ENCODE data around the gene BCOR. TPM values are rescaled to one million over a fixed set of nuclear protein-coding genes. Genes with fewer than 3 reads are reported as not detected.

BCOR gene
- total RNA-seq (2021; ENCODE audit: unreplicated experiment) = 35.1 TPM
- polyA plus RNA-seq (2012) = 12.3 and 14.5 TPM in 2 replicates
- Bru-seq, nascent RNA = percentile 84 among the genes with signal in this experiment
- BruChase-seq, experiment 1, labeled RNA remaining after a 6-hour chase = percentile 67 among the genes with signal in this experiment
- BruChase-seq, experiment 2, labeled RNA remaining after a 2-hour chase = percentile 67 among the genes with signal in this experiment
- long read RNA-seq, partial matches to known transcripts = 9 of 40 reads
- long read RNA-seq, other reads (novel, unspliced or antisense) = 31 of 40 reads

- DNase-seq (ENCODE audit: low read depth, low spot score) (no peak), ATAC-seq (peak; percentile 44)
- RAD21 ChIA-PET (ENCODE audit: low non-redundant PET in 1 of 2, low total read pairs in 2 of 2, uncharacterized antibody in 2 of 2, unreplicated experiment in 2 of 2) = interaction anchor here in 1 of 2 experiments (0.9 kb wide), 1 partner anchor 43 kb away, joined by 4 read pairs; no protein-coding TSS in a partner anchor
- Histone ChIP-seq H2AFZ (ENCODE audit: low read depth, low read length, poor library complexity, severe bottlenecking) (no peak within 1 kb of the TSS), H3K4me2 (ENCODE audit: low read length) (peak within 1 kb of the TSS; percentile 87), H3K79me2 (ENCODE audit: insufficient read depth, low read length) (peaks cover 77% of the 10 kb centered on the region), H3K9ac (ENCODE audit: low read length) (peak within 1 kb of the TSS; percentile 80), H3K4me1 (ENCODE audit: control insufficient read depth in 1 of 2, insufficient read depth in 2 of 2, low read length in 2 of 2) (peaks cover 34 to 55% of the 10 kb centered on the region in 2 experiments), H3K27me3 (ENCODE audit: insufficient read depth, low read length) (no peaks in the 10 kb centered on the region), H3K9me2 (ENCODE audit: insufficient read depth) (no peaks in the 10 kb centered on the region), H3K27ac (ENCODE audit: low read depth, low read length) (peak within 1 kb of the TSS; percentile 93), H4K20me1 (ENCODE audit: insufficient read depth) (peaks cover 15% of the 10 kb centered on the region; the same call in 1 of the 2 replicates), H3K36me3 (ENCODE audit: control insufficient read depth in 1 of 2, insufficient read depth in 2 of 2, low read length in 2 of 2) (no peaks in the 10 kb centered on the region), H3K9me3 (ENCODE audit: control insufficient read depth in 1 of 2, insufficient read depth in 1 of 2, low read depth in 1 of 2, low read length in 2 of 2) (no peaks in the 10 kb centered on the region), H3K4me3 (replicated peaks in 1 of 2; ENCODE audit: low read depth in 1 of 2, low read length in 2 of 2) (peak within 1 kb of the TSS; percentile 54 to 61)
- POLR2A ChIA-PET = interaction anchor here (0.6 to 3.3 kb wide), 11 partner anchors 10 to 395 kb away, joined by 3 to 19 read pairs (median 5); no protein-coding TSS in a partner anchor
- peak; percentile 72 for TF ChIP-seq POLR2A (IDR thresholded peaks at IDR 0.05; ENCODE audit: borderline replicate concordance, extremely low read depth, insufficient read depth, insufficient read length)
- TF ChIP-seq CTCF (IDR thresholded peaks at IDR 0.05 in 2 of 3, conservative IDR thresholded peaks at IDR 0.05 in 1 of 3; ENCODE audit: borderline replicate concordance in 1 of 3, insufficient read depth in 1 of 3, low read depth in 2 of 3, low read length in 2 of 3) = no peak
- TF ChIP-seq POLR2AphosphoS5 (IDR thresholded peaks at IDR 0.05; ENCODE audit: low read depth, low read length) = peak; percentile 88
- intact Hi-C loops (cut with micrococcal nuclease) = loop anchor here (2.0 to 10.0 kb wide), 2 partner anchors 75 to 283 kb away; no protein-coding TSS in a partner anchor
- no TSS peak for BruUV-seq (replicated peaks)
- CTCF ChIA-PET = interaction anchor here (0.6 to 1.4 kb wide), 2 partner anchors 71 to 172 kb away, joined by 5 to 7 read pairs; no protein-coding TSS in a partner anchor
Measured at GRCh38 chrX:40097504-40098263, at the start of gene BCOR. BCOR (minus strand) TSS chrX:40097958; CDS start chrX:40077929, 20,029 bp downstream.
